Smooth muscle cell (in vitro differentiated cells): ENCODE results near the gene TNIK. TPM values are rescaled to one million over a fixed set of nuclear protein-coding genes. Genes with fewer than 3 reads are reported as not detected.
"Not testable (repeated sequence)": the region's sequence is repeated elsewhere in the genome, so short reads cannot be mapped to it uniquely, and the experiment has no call there.

Experiments used
- DNase-seq: peaks from one replicate; lab custom pipeline; 2025; ENCODE audit not compliant: unreplicated experiment; lab: John Stamatoyannopoulos, UW
- H2AFZ ChIP-seq: fragments of 200-600 bp; sonication (generic); 2 replicates; pipeline ENCODE4 v1.6.0; 2016; ENCODE audit warnings: antibody characterized with exemption, low read depth, mild to moderate bottlenecking
- H3F3A ChIP-seq: fragments of 200-600 bp; sonication (generic); 2 replicates; pipeline ENCODE4 v1.6.0; 2017; ENCODE audit warnings: antibody characterized with exemption, low read depth
- H3K27ac ChIP-seq: fragments of 200-600 bp; sonication (generic); 2 replicates; pipeline ENCODE4 v1.5.1; 2016; ENCODE audit warnings: low read depth, mild to moderate bottlenecking
- H3K27me3 ChIP-seq: fragments of 200-600 bp; sonication (generic); 2 replicates; pipeline ENCODE4 v1.6.1; 2016; ENCODE audit warnings: low read depth, mild to moderate bottlenecking
- H3K36me3 ChIP-seq: fragments of 200-600 bp; sonication (generic); 2 replicates; pipeline ENCODE4 v1.5.1; 2016; ENCODE audit warnings: low read depth
- H3K4me1 ChIP-seq: fragments of 200-600 bp; sonication (generic); 2 replicates; pipeline ENCODE4 v1.5.1; 2016; ENCODE audit warnings: low read depth
- H3K4me2 ChIP-seq: fragments of 200-600 bp; sonication (generic); 2 replicates; pipeline ENCODE4 v1.6.0; 2016; ENCODE audit warnings: mild to moderate bottlenecking
- H3K4me3 ChIP-seq: fragments of 200-600 bp; sonication (generic); 2 replicates; pipeline ENCODE4 v1.5.1; 2016; ENCODE audit warnings: mild to moderate bottlenecking
- H3K79me2 ChIP-seq: fragments of 200-600 bp; sonication (generic); 2 replicates; pipeline ENCODE4 v1.6.0; 2016; ENCODE audit warnings: low read depth, mild to moderate bottlenecking
- H3K9ac ChIP-seq: fragments of 200-600 bp; sonication (generic); 2 replicates; pipeline ENCODE4 v1.6.0; 2016; ENCODE audit warnings: low read depth
- H3K9me3 ChIP-seq: fragments of 200-600 bp; sonication (generic); replicated peaks from 2 replicates; pipeline ENCODE4 v1.5.1; 2016; ENCODE audit warnings: low read depth
- H4K20me1 ChIP-seq: fragments of 200-600 bp; sonication (generic); 2 replicates; pipeline ENCODE4 v1.6.0; 2016; ENCODE audit warnings: low read depth
- CTCF ChIP-seq: fragments of 200-600 bp; sonication (generic); IDR thresholded peaks from 2 replicates; pipeline ENCODE4 v1.5.1; 2017; ENCODE audit warnings: borderline replicate concordance, mild to moderate bottlenecking, antibody characterized with exemption; ENCODE audit not compliant: insufficient read depth, poor library complexity, severe bottlenecking
- WGBS: methylation state at CpG from one replicate; pipeline ENCODE4 v1.1.7; 2016; ENCODE audit warnings: low lambda C conversion rate; 5-methylcytosine and 5-hydroxymethylcytosine counted together
- polyA plus RNA-seq: library from polyadenylated mRNA; unstranded; fragments of >200 nt; fragmentation: Nextera tagmentation; extraction: Ambion mirVana; gene quantifications from 2 replicates; pipeline ENCODE4 v1.2.1, GENCODE V29; 2016
- total RNA-seq: library from RNA; depleted of rRNA; stranded (reverse); fragments of >200 nt; gene quantifications from 2 replicates; pipeline ENCODE4 v1.2.3, GENCODE V29; 2014

Gene TNIK
- total and polyA plus RNA-seq, 2 experiments from 2014 or later: 10.4 to 12.5 TPM

GRCh38 chr3:171242170-171242569, 218.0 kb downstream of the TNIK start:
- 96% methylated on average over 2 of the region's 2 CpGs for WGBS
- H3K9ac ChIP-seq: no peak overlapping the region

GRCh38 chr3:171241655-171242054, 218.6 kb downstream of the TNIK start:
- not testable (repeated sequence) for H3K4me2 ChIP-seq, DNase-seq, H3K79me2 ChIP-seq, H3K36me3 ChIP-seq, H3F3A ChIP-seq, H3K27me3 ChIP-seq, H2AFZ ChIP-seq, H3K4me3 ChIP-seq, H3K9me3 ChIP-seq, H3K4me1 ChIP-seq, H4K20me1 ChIP-seq, H3K9ac ChIP-seq, H3K27ac ChIP-seq
- 92% methylated on average over 1 of the region's 2 CpGs for WGBS

More at GRCh38 chr3:171242170-171242569, 218.0 kb downstream of the TNIK start:
- no peak for TF ChIP-seq CTCF
- Histone ChIP-seq H3K27me3 (no peaks in the 10 kb centered on the region), H3K4me2 (no peak overlapping the region), H3K9me3 (no peaks in the 10 kb centered on the region), H3K4me3 (no peak overlapping the region), H2AFZ (no peak overlapping the region), H3K36me3 (no peaks in the 10 kb centered on the region), H3K27ac (no peak overlapping the region), H3F3A (no peaks in the 10 kb centered on the region), H4K20me1 (no peaks in the 10 kb centered on the region), H3K4me1 (no peaks in the 10 kb centered on the region), H3K79me2 (no peaks in the 10 kb centered on the region)
- no peak for DNase-seq

- WGBS: 97% methylated on average over 2 of the region's 3 CpGs
- no peaks in the 10 kb centered on the region for H3K79me2 ChIP-seq
- H3K27ac ChIP-seq: no peak overlapping the region
- H3K4me3 ChIP-seq: no peak overlapping the region
- H3K4me1 ChIP-seq: no peaks in the 10 kb centered on the region
- no peak for TF ChIP-seq CTCF
- no peaks in the 10 kb centered on the region for H3F3A ChIP-seq
- no peaks in the 10 kb centered on the region for H4K20me1 ChIP-seq
- H3K36me3 ChIP-seq: no peaks in the 10 kb centered on the region
- H3K27me3 ChIP-seq: no peaks in the 10 kb centered on the region
- H3K9ac ChIP-seq: no peak overlapping the region
- no peaks in the 10 kb centered on the region for H3K9me3 ChIP-seq
- H2AFZ ChIP-seq: no peak overlapping the region
- no peak for DNase-seq
- no peak overlapping the region for H3K4me2 ChIP-seq
These were observed 219.7 kb downstream of the TNIK start for GRCh38 chr3:171240504-171240835.

- no peak for TF ChIP-seq CTCF
- no peak for DNase-seq
- Histone ChIP-seq H3F3A (no peaks in the 10 kb centered on the region), H3K9ac (no peak overlapping the region), H3K9me3 (no peaks in the 10 kb centered on the region), H2AFZ (no peak overlapping the region), H3K4me1 (no peaks in the 10 kb centered on the region), H3K4me2 (no peak overlapping the region), H3K79me2 (no peaks in the 10 kb centered on the region), H3K36me3 (no peaks in the 10 kb centered on the region), H3K4me3 (no peak overlapping the region), H3K27me3 (no peaks in the 10 kb centered on the region), H4K20me1 (no peaks in the 10 kb centered on the region), H3K27ac (no peak overlapping the region)
- WGBS: 91% methylated on average over 9 of the region's 9 CpGs
These were observed 220.3 kb downstream of the TNIK start for GRCh38 chr3:171239757-171240503.
